ENCODE measurements around the gene NUMBL.

- no peak for TF ChIP-seq POLR2AphosphoS5 (IDR thresholded peaks at IDR 0.05; ENCODE audit: low read depth, low read length)
- TF ChIP-seq POLR2A (IDR thresholded peaks at IDR 0.05; ENCODE audit: low read depth, low read length), result no peak
Measured at GRCh38 chr19:40668991-40669614, 21.3 kb downstream of the NUMBL start.

Measured in GM12891 (cell line).